Smooth muscle cell (in vitro differentiated cells): Measurements from ENCODE around the gene PLCB1. TPM values are rescaled to one million over a fixed set of nuclear protein-coding genes. Genes with fewer than 3 reads are reported as not detected.

Experiments used
- DNase-seq: peaks from one replicate; lab custom pipeline; 2025; ENCODE audit not compliant: unreplicated experiment; lab: John Stamatoyannopoulos, UW
- H2AFZ ChIP-seq: fragments of 200-600 bp; sonication (generic); 2 replicates; pipeline ENCODE4 v1.6.0; 2016; ENCODE audit warnings: antibody characterized with exemption, low read depth, mild to moderate bottlenecking
- H3F3A ChIP-seq: fragments of 200-600 bp; sonication (generic); 2 replicates; pipeline ENCODE4 v1.6.0; 2017; ENCODE audit warnings: antibody characterized with exemption, low read depth
- H3K27ac ChIP-seq: fragments of 200-600 bp; sonication (generic); 2 replicates; pipeline ENCODE4 v1.5.1; 2016; ENCODE audit warnings: low read depth, mild to moderate bottlenecking
- H3K27me3 ChIP-seq: fragments of 200-600 bp; sonication (generic); 2 replicates; pipeline ENCODE4 v1.6.1; 2016; ENCODE audit warnings: low read depth, mild to moderate bottlenecking
- H3K36me3 ChIP-seq: fragments of 200-600 bp; sonication (generic); 2 replicates; pipeline ENCODE4 v1.5.1; 2016; ENCODE audit warnings: low read depth
- H3K4me1 ChIP-seq: fragments of 200-600 bp; sonication (generic); 2 replicates; pipeline ENCODE4 v1.5.1; 2016; ENCODE audit warnings: low read depth
- H3K4me2 ChIP-seq: fragments of 200-600 bp; sonication (generic); 2 replicates; pipeline ENCODE4 v1.6.0; 2016; ENCODE audit warnings: mild to moderate bottlenecking
- H3K4me3 ChIP-seq: fragments of 200-600 bp; sonication (generic); 2 replicates; pipeline ENCODE4 v1.5.1; 2016; ENCODE audit warnings: mild to moderate bottlenecking
- H3K79me2 ChIP-seq: fragments of 200-600 bp; sonication (generic); 2 replicates; pipeline ENCODE4 v1.6.0; 2016; ENCODE audit warnings: low read depth, mild to moderate bottlenecking
- H3K9ac ChIP-seq: fragments of 200-600 bp; sonication (generic); 2 replicates; pipeline ENCODE4 v1.6.0; 2016; ENCODE audit warnings: low read depth
- H3K9me3 ChIP-seq: fragments of 200-600 bp; sonication (generic); replicated peaks from 2 replicates; pipeline ENCODE4 v1.5.1; 2016; ENCODE audit warnings: low read depth
- H4K20me1 ChIP-seq: fragments of 200-600 bp; sonication (generic); 2 replicates; pipeline ENCODE4 v1.6.0; 2016; ENCODE audit warnings: low read depth
- WGBS: methylation state at CpG from one replicate; pipeline ENCODE4 v1.1.7; 2016; ENCODE audit warnings: low lambda C conversion rate; 5-methylcytosine and 5-hydroxymethylcytosine counted together
- polyA plus RNA-seq: library from polyadenylated mRNA; unstranded; fragments of >200 nt; fragmentation: Nextera tagmentation; extraction: Ambion mirVana; gene quantifications from 2 replicates; pipeline ENCODE4 v1.2.1, GENCODE V29; 2016
- total RNA-seq: library from RNA; depleted of rRNA; stranded (reverse); fragments of >200 nt; gene quantifications from 2 replicates; pipeline ENCODE4 v1.2.3, GENCODE V29; 2014
- TF ChIP-seq, protein P1 (sequence below): fragments of 200-600 bp; sonication (generic); IDR thresholded peaks from 2 replicates; pipeline ENCODE4 v1.5.1; 2017; ENCODE audit warnings: borderline replicate concordance, mild to moderate bottlenecking, antibody characterized with exemption; ENCODE audit not compliant: insufficient read depth, poor library complexity, severe bottlenecking

PLCB1 gene
- total and polyA plus RNA-seq, 2 experiments from 2014 or later, result 4.7 to 25.3 TPM

DNA sequence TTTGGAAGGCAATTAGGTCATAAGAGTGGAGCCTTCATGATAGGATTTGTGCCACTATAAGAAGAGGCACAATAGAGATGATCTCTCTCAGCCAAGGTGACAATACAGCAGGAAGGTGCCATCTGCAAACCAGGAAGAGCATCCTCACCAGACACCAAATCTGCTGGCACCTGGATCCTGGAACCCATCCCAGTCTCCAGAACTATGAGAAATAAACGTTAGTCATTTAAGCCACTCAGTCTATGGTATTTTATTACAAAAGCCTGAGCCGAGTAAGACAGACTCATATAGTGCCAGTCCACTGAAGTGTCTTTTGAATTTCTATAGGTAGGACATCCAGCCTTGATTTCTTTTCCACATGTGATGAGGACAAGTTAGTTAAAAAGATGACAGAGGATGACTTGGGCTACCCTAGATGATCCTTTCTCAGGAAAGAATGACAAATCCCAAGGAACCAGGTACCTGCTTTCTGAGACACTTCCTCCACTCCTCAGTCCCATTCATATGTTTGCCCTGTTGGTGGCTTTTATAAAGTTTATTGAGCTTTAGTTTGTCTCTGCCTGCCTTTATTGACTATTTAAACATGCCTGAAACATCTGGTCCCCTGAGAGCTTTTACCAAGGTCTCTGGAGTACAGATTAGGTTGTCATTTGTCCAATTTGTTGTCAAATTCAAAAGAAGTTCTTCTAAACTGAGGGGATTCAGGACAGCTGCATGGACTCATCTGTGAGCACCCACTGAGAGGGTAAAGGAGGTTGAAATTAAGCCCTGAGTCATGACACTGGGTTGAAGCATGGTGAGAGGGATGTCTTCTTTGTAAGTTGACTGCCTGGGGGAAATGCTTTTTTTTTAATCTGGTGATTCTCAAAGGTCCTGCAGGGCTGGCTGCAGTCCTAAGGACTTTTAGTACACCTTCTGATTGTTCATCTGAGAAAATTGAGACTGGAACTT, 771.9 kb downstream of the PLCB1 start:
- Histone ChIP-seq H3K4me2 (no peak overlapping the region), H3K4me1 (no peaks in the 10 kb centered on the region), H3F3A (no peaks in the 10 kb centered on the region), H3K27me3 (no peaks in the 10 kb centered on the region), H3K36me3 (no peaks in the 10 kb centered on the region), H3K27ac (no peak overlapping the region), H3K9me3 (no peaks in the 10 kb centered on the region), H3K9ac (no peak overlapping the region), H4K20me1 (no peaks in the 10 kb centered on the region), H2AFZ (no peak overlapping the region), H3K79me2 (no peaks in the 10 kb centered on the region), H3K4me3 (no peak overlapping the region)
- no peak for DNase-seq
- TF ChIP-seq, protein P1, sequence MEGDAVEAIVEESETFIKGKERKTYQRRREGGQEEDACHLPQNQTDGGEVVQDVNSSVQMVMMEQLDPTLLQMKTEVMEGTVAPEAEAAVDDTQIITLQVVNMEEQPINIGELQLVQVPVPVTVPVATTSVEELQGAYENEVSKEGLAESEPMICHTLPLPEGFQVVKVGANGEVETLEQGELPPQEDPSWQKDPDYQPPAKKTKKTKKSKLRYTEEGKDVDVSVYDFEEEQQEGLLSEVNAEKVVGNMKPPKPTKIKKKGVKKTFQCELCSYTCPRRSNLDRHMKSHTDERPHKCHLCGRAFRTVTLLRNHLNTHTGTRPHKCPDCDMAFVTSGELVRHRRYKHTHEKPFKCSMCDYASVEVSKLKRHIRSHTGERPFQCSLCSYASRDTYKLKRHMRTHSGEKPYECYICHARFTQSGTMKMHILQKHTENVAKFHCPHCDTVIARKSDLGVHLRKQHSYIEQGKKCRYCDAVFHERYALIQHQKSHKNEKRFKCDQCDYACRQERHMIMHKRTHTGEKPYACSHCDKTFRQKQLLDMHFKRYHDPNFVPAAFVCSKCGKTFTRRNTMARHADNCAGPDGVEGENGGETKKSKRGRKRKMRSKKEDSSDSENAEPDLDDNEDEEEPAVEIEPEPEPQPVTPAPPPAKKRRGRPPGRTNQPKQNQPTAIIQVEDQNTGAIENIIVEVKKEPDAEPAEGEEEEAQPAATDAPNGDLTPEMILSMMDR, result no peak
- WGBS, result 84% methylated on average over 2 of the region's 2 CpGs

DNA sequence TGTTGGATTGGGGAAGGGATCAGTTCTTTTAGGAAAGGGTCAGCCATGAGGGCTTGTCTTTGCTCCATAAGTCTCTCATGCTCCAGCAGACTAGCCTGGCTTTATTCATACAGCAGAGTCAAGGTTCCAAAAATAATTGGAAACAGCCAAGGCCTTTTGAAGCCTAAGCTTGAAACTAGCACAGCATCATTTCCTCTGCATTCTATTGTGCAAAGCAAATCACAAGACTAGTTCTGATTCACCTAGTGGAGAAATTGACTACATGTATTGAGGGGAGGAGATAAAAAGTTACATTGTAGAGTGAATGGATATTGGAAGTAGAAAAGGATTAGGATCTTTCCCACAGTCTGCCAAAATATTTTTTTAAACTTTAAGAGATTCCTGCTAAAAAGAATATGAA, 777.5 kb downstream of the PLCB1 start:
- Histone ChIP-seq H3K27me3 (no peaks in the 10 kb centered on the region), H4K20me1 (no peaks in the 10 kb centered on the region), H3K4me3 (no peak overlapping the region), H3K27ac (no peak overlapping the region), H3K4me2 (no peak overlapping the region), H2AFZ (no peak overlapping the region), H3K79me2 (no peaks in the 10 kb centered on the region), H3K9me3 (no peaks in the 10 kb centered on the region), H3K4me1 (no peaks in the 10 kb centered on the region), H3F3A (no peaks in the 10 kb centered on the region), H3K36me3 (no peaks in the 10 kb centered on the region), H3K9ac (no peak overlapping the region)
- DNase-seq, result no peak
- TF ChIP-seq, protein P1, result no peak

DNA sequence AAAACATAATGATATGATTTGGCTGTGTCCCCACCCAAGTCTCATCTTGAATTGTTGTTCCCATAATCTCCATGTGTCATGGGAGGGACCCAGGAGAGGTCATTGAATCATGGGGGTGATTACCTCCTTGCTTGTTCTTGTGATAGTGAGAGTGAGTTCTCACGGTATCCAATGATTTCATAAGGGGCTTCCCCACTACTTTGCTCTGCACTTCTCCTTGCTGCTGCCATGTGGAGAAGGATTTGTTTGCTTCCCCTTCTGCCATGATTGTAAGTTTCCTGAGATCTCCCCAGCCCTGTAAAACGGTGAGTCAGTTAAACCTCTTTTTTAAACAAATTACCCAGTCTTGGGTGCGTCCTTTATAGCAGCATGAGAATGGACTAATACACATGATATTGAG, 780.0 kb downstream of the PLCB1 start:
- WGBS, result 80% methylated on average over 3 of the region's 3 CpGs
- DNase-seq, result no peak
- Histone ChIP-seq H3K9ac (no peak overlapping the region), H3K4me2 (no peak overlapping the region), H3K9me3 (no peaks in the 10 kb centered on the region), H3K27me3 (no peaks in the 10 kb centered on the region), H3K27ac (no peak overlapping the region), H3K4me3 (no peak overlapping the region), H3K79me2 (no peaks in the 10 kb centered on the region), H3K4me1 (no peaks in the 10 kb centered on the region), H2AFZ (no peak overlapping the region), H4K20me1 (no peaks in the 10 kb centered on the region), H3F3A (no peaks in the 10 kb centered on the region), H3K36me3 (no peaks in the 10 kb centered on the region)
- TF ChIP-seq, protein P1, result no peak

DNA sequence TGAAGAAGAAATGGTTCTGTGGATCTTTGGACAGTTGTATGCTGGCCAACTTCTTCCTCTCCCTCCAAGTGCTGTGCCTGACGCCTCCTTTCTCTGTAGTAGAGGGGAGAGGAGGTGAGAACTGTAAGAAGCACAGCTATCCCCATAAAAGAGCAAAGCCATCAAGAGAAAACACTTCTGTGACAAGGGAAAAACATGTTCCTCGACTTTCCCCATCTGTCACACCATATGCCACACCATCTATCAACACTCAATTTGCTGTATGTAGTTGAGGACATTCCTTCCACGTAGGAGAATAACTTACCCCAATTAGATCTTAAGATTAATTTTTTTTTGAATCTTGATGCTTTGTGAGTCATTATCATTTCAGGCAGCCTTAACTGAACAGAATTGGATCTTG, 780.7 kb downstream of the PLCB1 start:
- TF ChIP-seq, protein P1, result no peak
- Histone ChIP-seq H3K9me3 (no peaks in the 10 kb centered on the region), H3K9ac (no peak overlapping the region), H3F3A (no peaks in the 10 kb centered on the region), H3K36me3 (no peaks in the 10 kb centered on the region), H2AFZ (no peak overlapping the region), H3K4me3 (no peak overlapping the region), H3K4me2 (no peak overlapping the region), H3K27ac (no peak overlapping the region), H3K79me2 (no peaks in the 10 kb centered on the region), H4K20me1 (no peaks in the 10 kb centered on the region), H3K4me1 (no peaks in the 10 kb centered on the region), H3K27me3 (no peaks in the 10 kb centered on the region)
- 86% methylated on average over 3 of the region's 3 CpGs for WGBS
- DNase-seq, result no peak
